ENCODE measurements around the gene ZBTB16.
A peak's percentile ranks its signal among the peaks of the same experiment; 100 is the strongest.

ZBTB16 gene

DNA sequence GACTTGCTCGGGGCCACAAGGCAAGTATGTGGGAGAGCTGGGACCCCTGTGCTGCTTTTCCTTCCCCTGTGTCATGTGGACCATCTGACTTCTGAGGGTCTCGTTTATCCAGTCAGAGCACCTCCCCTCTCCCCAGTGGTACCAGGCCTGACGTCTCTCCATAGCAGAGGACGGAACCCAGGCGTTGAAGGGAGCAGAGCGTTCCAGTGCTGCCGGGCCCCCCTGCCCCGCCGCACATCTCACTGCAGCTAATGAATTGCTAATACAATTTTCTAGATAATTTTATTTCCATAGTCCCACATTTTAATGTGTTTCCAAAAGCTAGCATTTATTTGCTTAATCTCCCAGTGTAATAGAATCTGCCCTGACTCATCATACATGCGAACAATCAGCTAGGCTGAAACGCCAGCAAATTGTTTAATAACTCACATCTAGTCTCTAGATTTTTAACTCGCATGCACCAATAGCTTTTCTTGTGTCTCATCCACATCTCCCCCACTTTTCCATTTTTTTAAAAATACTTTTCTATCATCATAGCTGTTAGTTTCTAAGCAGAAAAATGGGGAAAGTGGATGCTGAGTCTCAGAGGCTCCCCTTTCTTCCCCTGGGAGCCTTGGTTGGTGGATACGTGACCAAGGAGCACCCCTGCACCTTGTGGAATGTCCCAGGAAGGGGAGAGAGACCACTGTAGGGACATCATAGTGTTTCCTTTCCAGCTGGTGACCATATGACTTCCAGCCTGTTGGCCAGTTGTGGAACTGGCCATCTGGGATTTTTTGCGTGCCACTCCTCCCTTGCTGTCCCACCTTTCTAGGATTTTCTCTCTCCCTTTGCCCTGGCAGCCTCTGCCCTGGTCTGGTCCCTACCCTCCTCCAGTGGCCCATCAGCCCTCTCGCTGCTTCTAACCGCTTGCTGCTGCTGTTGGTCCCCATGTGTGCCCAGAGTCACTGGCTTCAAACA lies 178.1 kb downstream of the ZBTB16 start:
- Mint-ChIP-seq H3K27me3 (peaks cover 0 to 19% of the 10 kb centered on the region in 2 donors), H3K9me3 (no peaks in the 10 kb centered on the region), H3K4me3 (no peak overlapping the region), H3K27ac (peak overlapping the region in 1 of 2 donors; percentile 87), H3K4me1 (ENCODE audit: low read depth in 2 of 2) (peaks cover 0 to 18% of the 10 kb centered on the region in 2 donors), H3K36me3 (ENCODE audit: insufficient read depth) (peaks cover 17% of the 10 kb centered on the region)
- ATAC-seq (replicated peaks) (no peak), DNase-seq (no peak)

DNA sequence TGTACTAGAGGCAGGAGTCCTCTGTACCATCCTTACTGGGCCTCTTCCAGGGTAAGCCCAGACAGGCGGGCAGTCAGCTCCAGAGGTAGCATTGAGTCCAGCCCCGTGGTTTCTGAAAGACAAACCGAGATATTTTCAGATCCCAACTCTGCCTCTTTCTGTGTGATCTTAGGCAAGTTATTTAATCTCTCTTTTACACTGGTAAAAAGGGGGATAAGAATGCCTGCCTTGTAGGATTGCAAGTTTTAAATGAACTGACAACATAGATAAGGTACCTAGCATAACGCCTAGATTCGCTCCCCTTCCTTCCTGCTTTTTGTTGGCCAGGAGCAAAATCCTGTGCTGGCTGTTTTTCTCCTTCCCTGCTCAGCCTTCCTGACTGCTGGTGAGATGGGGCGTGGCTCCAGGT lies 180.2 kb downstream of the ZBTB16 start:
- Mint-ChIP-seq H3K27me3 (peaks cover 0 to 17% of the 10 kb centered on the region in 2 donors), H3K27ac (peak overlapping the region; percentile 44 to 87), H3K36me3 (ENCODE audit: insufficient read depth) (peaks cover 20% of the 10 kb centered on the region), H3K4me1 (ENCODE audit: low read depth in 2 of 2) (peaks cover 0 to 9% of the 10 kb centered on the region in 2 donors), H3K9me3 (no peaks in the 10 kb centered on the region), H3K4me3 (no peak overlapping the region)
- ATAC-seq (replicated peaks) (no peak), DNase-seq (no peak)

DNA sequence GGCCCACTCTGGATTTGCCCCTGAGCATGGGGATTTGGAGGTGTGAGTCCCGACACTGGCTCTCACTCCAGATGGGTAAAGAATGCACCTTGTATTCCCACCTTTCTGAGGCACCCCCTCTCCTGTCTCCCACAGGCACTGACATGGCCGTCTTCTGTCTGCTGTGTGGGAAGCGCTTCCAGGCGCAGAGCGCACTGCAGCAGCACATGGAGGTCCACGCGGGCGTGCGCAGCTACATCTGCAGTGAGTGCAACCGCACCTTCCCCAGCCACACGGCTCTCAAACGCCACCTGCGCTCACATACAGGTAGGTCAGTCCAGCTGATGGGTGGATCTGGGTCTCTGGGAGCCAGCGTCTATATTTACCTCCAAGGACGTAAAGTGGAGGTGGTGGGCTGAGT lies 182.5 kb downstream of the ZBTB16 start:
- DNase-seq: no peak

DNA sequence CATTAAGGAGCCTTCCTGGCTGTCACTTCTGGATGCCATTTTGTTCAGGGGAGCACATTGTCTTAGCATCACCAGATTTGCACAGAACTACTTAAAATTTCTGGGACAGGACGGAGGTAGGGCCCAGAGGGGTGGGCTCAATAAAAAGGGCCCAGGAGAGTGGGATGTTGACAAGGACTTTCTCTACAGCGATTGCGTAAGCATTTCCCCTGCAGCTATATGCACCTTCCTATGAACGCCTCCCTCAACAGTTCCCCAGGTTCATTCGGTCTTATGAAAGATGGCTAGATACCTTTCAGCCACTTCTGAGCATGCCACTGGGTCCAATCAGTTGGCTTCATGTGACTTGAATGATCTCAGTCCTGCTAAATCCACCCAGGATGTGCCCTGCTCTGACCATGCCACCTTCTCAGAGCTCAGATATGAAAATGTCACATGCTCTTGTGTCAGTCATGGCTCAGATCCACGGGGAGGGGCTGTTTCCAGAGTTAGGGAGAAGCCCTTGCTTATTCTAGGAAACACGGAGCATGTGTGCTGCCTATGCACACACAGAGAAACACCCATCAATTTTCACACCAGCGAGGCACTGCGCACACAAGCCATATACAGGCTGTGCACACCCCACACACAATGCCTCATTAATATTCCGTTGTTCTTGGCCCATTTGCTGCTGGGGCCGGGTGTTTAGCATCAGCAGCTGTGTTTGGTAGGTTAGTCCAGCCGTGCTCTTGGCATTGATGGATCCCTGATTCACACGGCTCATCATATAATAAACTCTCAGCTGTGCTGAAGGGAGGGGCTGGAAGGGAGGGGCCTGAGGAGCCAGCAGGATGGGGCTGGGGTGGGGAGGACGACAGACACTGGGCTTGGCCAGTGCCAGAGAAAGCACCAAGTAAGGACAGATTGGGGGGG lies 184.2 kb downstream of the ZBTB16 start:
- Mint-ChIP-seq H3K36me3 (ENCODE audit: insufficient read depth) (peaks cover 35% of the 10 kb centered on the region), H3K4me3 (no peak overlapping the region), H3K4me1 (ENCODE audit: low read depth in 2 of 2) (peaks cover 0 to 13% of the 10 kb centered on the region in 2 donors), H3K27ac (peak overlapping the region; percentile 26 to 46), H3K9me3 (no peaks in the 10 kb centered on the region), H3K27me3 (no peaks in the 10 kb centered on the region)
- ATAC-seq (replicated peaks) (no peak), DNase-seq (no peak)

More for the DNA sequence above, 182.5 kb downstream of the ZBTB16 start:
- peaks cover 0 to 13% of the 10 kb centered on the region in 2 donors for H3K4me1 Mint-ChIP-seq (ENCODE audit: low read depth in 2 of 2)
- peaks cover 0 to 6% of the 10 kb centered on the region in 2 donors for H3K27me3 Mint-ChIP-seq
- H3K4me3 Mint-ChIP-seq: no peak overlapping the region
- ATAC-seq (replicated peaks): no peak
- H3K36me3 Mint-ChIP-seq (ENCODE audit: insufficient read depth): peaks cover 25% of the 10 kb centered on the region
- H3K27ac Mint-ChIP-seq: peak overlapping the region in 1 of 2 donors; percentile 20
- no peaks in the 10 kb centered on the region for H3K9me3 Mint-ChIP-seq

DNA sequence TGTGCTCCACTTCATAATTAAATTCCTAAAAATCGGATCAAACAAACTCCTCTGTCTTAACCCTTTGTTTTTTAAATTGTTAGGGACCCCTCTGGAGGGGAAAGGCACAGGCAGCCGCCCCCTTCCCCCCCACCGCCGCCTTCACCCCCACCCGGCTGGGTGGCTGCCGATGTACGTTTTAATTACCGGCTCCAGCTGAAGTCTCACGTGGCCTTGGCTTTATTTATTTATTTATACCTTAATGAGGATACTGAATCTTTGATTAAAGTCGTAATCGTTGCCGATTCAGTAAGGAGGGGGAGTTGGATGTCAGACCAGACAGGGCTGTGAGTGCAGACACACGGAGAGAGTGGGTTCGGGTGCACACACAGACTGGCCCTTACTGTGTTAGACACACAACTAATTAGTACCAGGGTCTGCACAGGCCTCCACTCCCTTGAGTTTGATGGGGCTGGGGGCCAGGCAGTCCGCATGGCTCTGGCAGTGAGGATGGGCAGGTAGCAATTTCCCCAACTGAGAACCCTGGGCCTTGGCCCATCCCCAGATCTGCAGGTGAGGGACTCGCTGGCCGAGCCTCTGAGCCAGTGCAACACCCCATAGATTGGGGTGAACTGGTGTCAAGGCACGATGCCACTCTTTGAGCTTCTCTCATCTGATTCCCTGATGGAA lies 185.3 kb downstream of the ZBTB16 start:
- H3K36me3 Mint-ChIP-seq (ENCODE audit: insufficient read depth): peaks cover 40% of the 10 kb centered on the region
- peaks cover 0 to 10% of the 10 kb centered on the region in 2 donors for H3K4me1 Mint-ChIP-seq (ENCODE audit: low read depth in 2 of 2)
- H3K4me3 Mint-ChIP-seq: no peak overlapping the region
- ATAC-seq (replicated peaks): no peak
- no peaks in the 10 kb centered on the region for H3K27me3 Mint-ChIP-seq
- H3K27ac Mint-ChIP-seq: peak overlapping the region in 1 of 2 donors; percentile 26
- no peak for DNase-seq
- H3K9me3 Mint-ChIP-seq: no peaks in the 10 kb centered on the region

DNA sequence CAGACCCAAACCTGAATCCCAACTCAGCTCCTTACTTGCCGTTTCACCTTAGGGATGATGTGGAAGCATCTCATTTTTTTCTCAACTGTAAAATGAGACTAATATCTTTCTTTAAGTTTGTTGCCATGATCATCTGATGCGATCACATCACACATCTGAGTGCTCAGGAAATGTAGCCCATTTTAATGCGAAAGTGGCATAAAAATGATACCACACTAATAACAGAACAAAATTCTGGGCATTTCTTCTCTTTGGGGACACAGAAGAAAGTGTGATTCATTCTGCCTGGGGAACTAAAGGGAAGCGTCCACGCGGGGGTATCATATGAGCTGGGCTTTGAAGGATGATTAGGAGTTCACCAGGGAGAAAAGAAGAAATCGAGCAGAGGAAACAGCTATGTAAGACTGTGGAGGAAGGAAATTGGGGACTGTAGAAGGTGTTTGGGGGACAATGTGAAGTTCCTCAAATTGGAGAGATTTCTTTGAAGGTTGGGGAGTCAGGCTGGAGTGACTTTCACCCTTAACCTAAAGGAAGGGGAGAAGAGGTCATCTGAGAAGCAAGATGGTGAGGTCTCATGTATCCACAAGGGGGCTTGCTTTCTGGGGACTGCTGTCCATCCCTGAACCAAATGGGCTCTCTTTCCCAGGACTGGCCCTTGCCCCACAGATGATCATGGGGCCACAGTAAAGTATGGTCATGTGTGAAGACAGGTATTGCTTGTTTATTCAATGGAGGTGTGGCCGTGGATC lies 187.0 kb downstream of the ZBTB16 start:
- Mint-ChIP-seq H3K4me1 (ENCODE audit: low read depth in 2 of 2) (peaks cover 0 to 16% of the 10 kb centered on the region in 2 donors), H3K36me3 (ENCODE audit: insufficient read depth) (peaks cover 51% of the 10 kb centered on the region), H3K9me3 (no peaks in the 10 kb centered on the region), H3K4me3 (no peak overlapping the region), H3K27me3 (peaks cover 0 to 6% of the 10 kb centered on the region in 2 donors), H3K27ac (peak overlapping the region in 1 of 2 donors; percentile 19)
- DNase-seq (no peak), ATAC-seq (replicated peaks) (no peak)

DNA sequence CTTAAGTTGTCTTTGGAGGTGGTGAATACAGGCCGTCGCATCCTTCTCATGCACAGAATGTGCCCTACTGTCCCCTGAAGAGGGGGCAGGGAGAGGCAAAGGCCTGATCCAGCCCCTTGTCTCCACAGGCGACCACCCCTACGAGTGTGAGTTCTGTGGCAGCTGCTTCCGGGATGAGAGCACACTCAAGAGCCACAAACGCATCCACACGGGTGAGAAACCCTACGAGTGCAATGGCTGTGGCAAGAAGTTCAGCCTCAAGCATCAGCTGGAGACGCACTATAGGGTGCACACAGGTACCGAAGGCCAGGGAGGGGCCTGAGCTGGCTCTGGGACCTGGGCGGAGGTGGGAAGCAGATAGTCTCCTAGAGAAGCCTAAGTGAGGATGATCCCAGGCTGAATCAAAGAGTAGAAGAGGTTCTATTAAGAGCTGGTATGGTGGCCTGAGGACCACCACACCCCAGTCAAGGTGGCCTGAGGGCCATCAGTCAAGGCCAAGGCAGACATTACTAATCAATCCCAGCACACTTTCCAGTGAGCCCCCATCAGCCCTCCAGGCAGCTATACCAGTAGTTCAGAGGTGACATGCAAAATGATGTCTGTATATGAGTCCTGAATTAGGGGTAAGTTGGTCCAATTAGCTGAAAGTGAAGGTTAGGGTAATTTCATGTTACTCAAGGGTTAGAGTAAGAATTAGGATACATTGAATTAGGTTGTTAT lies 187.7 kb downstream of the ZBTB16 start:
- Mint-ChIP-seq H3K4me3 (no peak overlapping the region), H3K4me1 (ENCODE audit: low read depth in 2 of 2) (peaks cover 0 to 16% of the 10 kb centered on the region in 2 donors), H3K27ac (peak overlapping the region in 1 of 2 donors; percentile 19), H3K36me3 (ENCODE audit: insufficient read depth) (peaks cover 49% of the 10 kb centered on the region), H3K27me3 (peaks cover 0 to 6% of the 10 kb centered on the region in 2 donors), H3K9me3 (no peaks in the 10 kb centered on the region)
- ATAC-seq (replicated peaks) (no peak), DNase-seq (no peak)

DNA sequence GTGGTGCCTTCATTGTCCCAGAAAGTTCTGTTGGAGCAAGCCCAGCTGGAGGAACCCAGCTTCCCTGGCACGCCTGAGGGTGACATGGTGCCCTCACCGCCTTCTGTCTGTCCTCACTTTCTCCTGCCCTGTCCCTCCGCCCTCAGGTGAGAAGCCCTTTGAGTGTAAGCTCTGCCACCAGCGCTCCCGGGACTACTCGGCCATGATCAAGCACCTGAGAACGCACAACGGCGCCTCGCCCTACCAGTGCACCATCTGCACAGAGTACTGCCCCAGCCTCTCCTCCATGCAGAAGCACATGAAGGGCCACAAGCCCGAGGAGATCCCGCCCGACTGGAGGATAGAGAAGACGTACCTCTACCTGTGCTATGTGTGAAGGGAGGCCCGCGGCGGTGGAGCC lies 190.7 kb downstream of the ZBTB16 start:
- DNase-seq (no peak), ATAC-seq (replicated peaks) (no peak)
- peaks cover 0 to 20% of the 10 kb centered on the region in 2 donors for H3K4me1 Mint-ChIP-seq (ENCODE audit: low read depth in 2 of 2)
- H3K9me3 Mint-ChIP-seq: no peaks in the 10 kb centered on the region
- no peak overlapping the region for H3K27ac Mint-ChIP-seq
- H3K36me3 Mint-ChIP-seq (ENCODE audit: insufficient read depth): peaks cover 36% of the 10 kb centered on the region
- peaks cover 0 to 6% of the 10 kb centered on the region in 2 donors for H3K27me3 Mint-ChIP-seq
- no peak overlapping the region for H3K4me3 Mint-ChIP-seq

DNA sequence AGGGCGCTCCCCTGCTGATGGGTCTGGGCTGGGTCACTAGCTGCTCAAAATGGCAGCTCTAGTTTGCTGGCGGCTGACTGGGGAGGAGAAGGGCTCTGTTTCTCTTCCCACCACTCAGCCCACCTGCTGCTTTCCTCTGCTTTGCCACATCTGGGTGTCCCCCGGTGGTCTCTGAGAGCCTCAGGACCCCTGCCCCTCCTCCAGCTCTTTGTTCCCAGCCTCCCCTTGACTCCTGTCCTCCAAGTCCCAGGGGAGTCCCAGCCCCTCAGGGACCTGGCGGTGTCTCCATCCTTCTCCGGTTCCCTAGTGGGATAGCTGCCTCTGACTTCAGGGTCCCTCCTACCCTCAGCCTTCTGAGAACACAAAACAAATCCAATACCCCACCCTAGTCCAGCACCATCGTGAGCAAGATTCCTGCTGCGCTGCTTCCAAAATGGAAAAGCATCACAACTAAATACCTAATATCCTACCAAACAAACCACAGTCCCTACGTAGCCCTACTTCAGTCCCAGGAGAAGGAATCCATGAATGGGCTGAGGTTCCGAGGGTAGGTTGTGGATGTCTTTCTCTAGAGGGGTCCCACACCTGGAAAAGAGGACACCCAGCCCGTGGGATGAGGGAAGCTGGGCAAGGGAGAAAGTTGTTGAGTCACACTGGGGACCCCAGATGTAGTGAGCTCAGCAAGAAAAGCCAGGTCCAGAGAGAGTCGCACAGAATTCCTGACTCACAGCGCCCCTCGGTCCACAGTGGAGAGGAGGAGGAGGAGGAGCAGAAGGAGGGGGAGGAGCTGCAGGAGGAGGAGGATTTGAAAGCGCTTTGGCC lies 191.7 kb downstream of the ZBTB16 start:
- Mint-ChIP-seq H3K9me3 (no peaks in the 10 kb centered on the region), H3K27me3 (peaks cover 0 to 6% of the 10 kb centered on the region in 2 donors), H3K27ac (no peak overlapping the region), H3K36me3 (ENCODE audit: insufficient read depth) (peaks cover 36% of the 10 kb centered on the region), H3K4me3 (no peak overlapping the region), H3K4me1 (ENCODE audit: low read depth in 2 of 2) (peaks cover 0 to 20% of the 10 kb centered on the region in 2 donors)
- ATAC-seq (replicated peaks): no peak
- DNase-seq: no peak

DNA sequence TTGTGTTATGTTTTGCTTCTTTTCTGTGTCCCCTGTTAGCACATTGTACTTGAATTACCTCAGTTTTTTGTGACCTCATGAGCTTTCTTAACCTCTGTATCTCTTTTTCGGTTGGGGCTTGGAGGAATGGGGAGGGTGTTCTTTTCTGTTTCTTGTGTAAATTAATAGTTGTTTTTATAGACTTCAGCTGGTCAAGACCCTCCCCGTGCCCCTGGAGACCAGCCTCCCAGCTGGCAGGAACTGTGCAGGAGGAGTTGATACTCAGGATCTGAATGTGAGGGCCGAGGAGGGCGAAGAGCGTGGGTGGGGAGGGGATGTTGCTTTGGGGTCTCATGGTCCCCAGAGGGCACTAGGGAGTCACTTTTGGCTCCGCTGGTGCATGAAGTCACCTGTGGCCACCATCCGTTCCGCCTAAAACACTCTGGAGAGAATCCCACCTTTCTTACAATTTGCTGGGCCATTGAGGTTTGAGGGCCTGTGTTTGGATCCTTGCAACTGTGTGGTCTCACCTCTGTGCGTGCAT lies 192.4 kb downstream of the ZBTB16 start:
- Mint-ChIP-seq H3K36me3 (ENCODE audit: insufficient read depth) (peaks cover 35% of the 10 kb centered on the region), H3K27me3 (peaks cover 0 to 6% of the 10 kb centered on the region in 2 donors), H3K27ac (no peak overlapping the region), H3K4me3 (no peak overlapping the region), H3K4me1 (ENCODE audit: low read depth in 2 of 2) (peaks cover 0 to 15% of the 10 kb centered on the region in 2 donors), H3K9me3 (no peaks in the 10 kb centered on the region)
- DNase-seq (no peak), ATAC-seq (replicated peaks) (no peak)

DNA sequence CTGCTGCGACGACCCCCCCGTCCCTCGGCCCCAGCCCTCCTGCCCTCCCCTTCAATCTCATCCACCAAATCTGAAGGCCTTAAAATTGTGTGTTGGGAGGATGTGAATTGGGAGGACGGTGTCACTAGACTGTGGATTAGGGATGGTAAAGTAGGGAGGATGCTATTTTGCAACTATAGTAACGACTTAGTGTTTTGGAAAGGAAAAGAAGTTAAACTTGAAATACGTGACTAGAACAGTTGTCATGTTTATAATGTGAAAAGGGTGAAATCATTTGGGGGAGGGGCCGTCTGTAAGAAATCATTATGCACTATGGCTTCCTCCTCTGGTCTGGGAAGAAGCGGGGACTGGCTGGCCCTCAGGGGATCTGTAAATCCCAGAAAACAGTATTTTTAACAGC lies 193.3 kb downstream of the ZBTB16 start:
- ATAC-seq (replicated peaks) (no peak), DNase-seq (no peak)
- H3K9me3 Mint-ChIP-seq: no peaks in the 10 kb centered on the region
- peak overlapping the region in 1 of 2 donors; percentile 44 for H3K27ac Mint-ChIP-seq
- H3K4me1 Mint-ChIP-seq (ENCODE audit: low read depth in 2 of 2): peaks cover 0 to 10% of the 10 kb centered on the region in 2 donors
- H3K27me3 Mint-ChIP-seq: peaks cover 0 to 6% of the 10 kb centered on the region in 2 donors
- peaks cover 29% of the 10 kb centered on the region for H3K36me3 Mint-ChIP-seq (ENCODE audit: insufficient read depth)
- no peak overlapping the region for H3K4me3 Mint-ChIP-seq

Data from effector memory CD8-positive, alpha-beta T cell (primary cell).